ENCODE results near the gene LRRC30.

The LRRC30 gene

GRCh38 chr18:7234091-7234490 is 3.2 kb downstream of the LRRC30 start:
- no peak for ATAC-seq
- no peak for TF ChIP-seq SNAI2 (CRISPR knock-in tag; IDR thresholded peaks at IDR 0.05)
- no peak for TF ChIP-seq TCF4 (CRISPR knock-in tag; IDR thresholded peaks at IDR 0.05; ENCODE audit: borderline replicate concordance)
- TF ChIP-seq GLIS3 (CRISPR knock-in tag; IDR thresholded peaks at IDR 0.05), result no peak
- no peak for TF ChIP-seq TOX (CRISPR knock-in tag; IDR thresholded peaks at IDR 0.05; ENCODE audit: borderline replicate concordance)
- TF ChIP-seq PPARA (CRISPR knock-in tag; IDR thresholded peaks at IDR 0.05; ENCODE audit: borderline replicate concordance), result no peak
- TF ChIP-seq BACH2 (CRISPR knock-in tag; IDR thresholded peaks at IDR 0.05; ENCODE audit: borderline replicate concordance), result no peak
- no peak for TF ChIP-seq ZFP30 (CRISPR knock-in tag; IDR thresholded peaks at IDR 0.05)
- no peak for TF ChIP-seq ZNF565 (CRISPR knock-in tag; conservative IDR thresholded peaks at IDR 0.05; ENCODE audit: low read depth)
- no peak for TF ChIP-seq CREB5 (CRISPR knock-in tag; IDR thresholded peaks at IDR 0.05; ENCODE audit: low read depth)
- TF ChIP-seq RARB (CRISPR knock-in tag; IDR thresholded peaks at IDR 0.05), result no peak
- TF ChIP-seq, protein P1, sequence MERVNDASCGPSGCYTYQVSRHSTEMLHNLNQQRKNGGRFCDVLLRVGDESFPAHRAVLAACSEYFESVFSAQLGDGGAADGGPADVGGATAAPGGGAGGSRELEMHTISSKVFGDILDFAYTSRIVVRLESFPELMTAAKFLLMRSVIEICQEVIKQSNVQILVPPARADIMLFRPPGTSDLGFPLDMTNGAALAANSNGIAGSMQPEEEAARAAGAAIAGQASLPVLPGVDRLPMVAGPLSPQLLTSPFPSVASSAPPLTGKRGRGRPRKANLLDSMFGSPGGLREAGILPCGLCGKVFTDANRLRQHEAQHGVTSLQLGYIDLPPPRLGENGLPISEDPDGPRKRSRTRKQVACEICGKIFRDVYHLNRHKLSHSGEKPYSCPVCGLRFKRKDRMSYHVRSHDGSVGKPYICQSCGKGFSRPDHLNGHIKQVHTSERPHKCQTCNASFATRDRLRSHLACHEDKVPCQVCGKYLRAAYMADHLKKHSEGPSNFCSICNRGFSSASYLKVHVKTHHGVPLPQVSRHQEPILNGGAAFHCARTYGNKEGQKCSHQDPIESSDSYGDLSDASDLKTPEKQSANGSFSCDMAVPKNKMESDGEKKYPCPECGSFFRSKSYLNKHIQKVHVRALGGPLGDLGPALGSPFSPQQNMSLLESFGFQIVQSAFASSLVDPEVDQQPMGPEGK (CRISPR knock-in tag; IDR thresholded peaks at IDR 0.05; ENCODE audit: borderline replicate concordance), result no peak
- TF ChIP-seq, protein P2, sequence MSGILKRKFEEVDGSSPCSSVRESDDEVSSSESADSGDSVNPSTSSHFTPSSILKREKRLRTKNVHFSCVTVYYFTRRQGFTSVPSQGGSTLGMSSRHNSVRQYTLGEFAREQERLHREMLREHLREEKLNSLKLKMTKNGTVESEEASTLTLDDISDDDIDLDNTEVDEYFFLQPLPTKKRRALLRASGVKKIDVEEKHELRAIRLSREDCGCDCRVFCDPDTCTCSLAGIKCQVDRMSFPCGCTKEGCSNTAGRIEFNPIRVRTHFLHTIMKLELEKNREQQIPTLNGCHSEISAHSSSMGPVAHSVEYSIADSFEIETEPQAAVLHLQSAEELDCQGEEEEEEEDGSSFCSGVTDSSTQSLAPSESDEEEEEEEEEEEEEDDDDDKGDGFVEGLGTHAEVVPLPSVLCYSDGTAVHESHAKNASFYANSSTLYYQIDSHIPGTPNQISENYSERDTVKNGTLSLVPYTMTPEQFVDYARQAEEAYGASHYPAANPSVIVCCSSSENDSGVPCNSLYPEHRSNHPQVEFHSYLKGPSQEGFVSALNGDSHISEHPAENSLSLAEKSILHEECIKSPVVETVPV (CRISPR knock-in tag; IDR thresholded peaks at IDR 0.05), result no peak
- TF ChIP-seq ZNF70 (CRISPR knock-in tag; IDR thresholded peaks at IDR 0.05), result no peak
- TF ChIP-seq, protein P3, sequence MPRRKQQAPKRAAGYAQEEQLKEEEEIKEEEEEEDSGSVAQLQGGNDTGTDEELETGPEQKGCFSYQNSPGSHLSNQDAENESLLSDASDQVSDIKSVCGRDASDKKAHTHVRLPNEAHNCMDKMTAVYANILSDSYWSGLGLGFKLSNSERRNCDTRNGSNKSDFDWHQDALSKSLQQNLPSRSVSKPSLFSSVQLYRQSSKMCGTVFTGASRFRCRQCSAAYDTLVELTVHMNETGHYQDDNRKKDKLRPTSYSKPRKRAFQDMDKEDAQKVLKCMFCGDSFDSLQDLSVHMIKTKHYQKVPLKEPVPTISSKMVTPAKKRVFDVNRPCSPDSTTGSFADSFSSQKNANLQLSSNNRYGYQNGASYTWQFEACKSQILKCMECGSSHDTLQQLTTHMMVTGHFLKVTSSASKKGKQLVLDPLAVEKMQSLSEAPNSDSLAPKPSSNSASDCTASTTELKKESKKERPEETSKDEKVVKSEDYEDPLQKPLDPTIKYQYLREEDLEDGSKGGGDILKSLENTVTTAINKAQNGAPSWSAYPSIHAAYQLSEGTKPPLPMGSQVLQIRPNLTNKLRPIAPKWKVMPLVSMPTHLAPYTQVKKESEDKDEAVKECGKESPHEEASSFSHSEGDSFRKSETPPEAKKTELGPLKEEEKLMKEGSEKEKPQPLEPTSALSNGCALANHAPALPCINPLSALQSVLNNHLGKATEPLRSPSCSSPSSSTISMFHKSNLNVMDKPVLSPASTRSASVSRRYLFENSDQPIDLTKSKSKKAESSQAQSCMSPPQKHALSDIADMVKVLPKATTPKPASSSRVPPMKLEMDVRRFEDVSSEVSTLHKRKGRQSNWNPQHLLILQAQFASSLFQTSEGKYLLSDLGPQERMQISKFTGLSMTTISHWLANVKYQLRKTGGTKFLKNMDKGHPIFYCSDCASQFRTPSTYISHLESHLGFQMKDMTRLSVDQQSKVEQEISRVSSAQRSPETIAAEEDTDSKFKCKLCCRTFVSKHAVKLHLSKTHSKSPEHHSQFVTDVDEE (CRISPR knock-in tag; IDR thresholded peaks at IDR 0.05), result no peak
- no peak for TF ChIP-seq ISL1 (CRISPR knock-in tag; IDR thresholded peaks at IDR 0.05)
- TF ChIP-seq ZC3H10 (CRISPR knock-in tag; IDR thresholded peaks at IDR 0.05), result no peak
- no peak for TF ChIP-seq OSR1 (CRISPR knock-in tag; IDR thresholded peaks at IDR 0.05)

GRCh38 chr18:7234956-7235355 is 4.1 kb downstream of the LRRC30 start:
- TF ChIP-seq ZNF8 (CRISPR knock-in tag; IDR thresholded peaks at IDR 0.05) (no peak), PPARA (CRISPR knock-in tag; IDR thresholded peaks at IDR 0.05; ENCODE audit: borderline replicate concordance) (no peak), BACH2 (CRISPR knock-in tag; IDR thresholded peaks at IDR 0.05; ENCODE audit: borderline replicate concordance) (no peak), ZFP3 (CRISPR knock-in tag; IDR thresholded peaks at IDR 0.05) (no peak), SNAI2 (CRISPR knock-in tag; IDR thresholded peaks at IDR 0.05) (no peak), ESRRG (CRISPR knock-in tag; IDR thresholded peaks at IDR 0.05) (no peak), ARNTL (CRISPR knock-in tag; IDR thresholded peaks at IDR 0.05; ENCODE audit: borderline replicate concordance, low read depth) (no peak), TOX (CRISPR knock-in tag; IDR thresholded peaks at IDR 0.05; ENCODE audit: borderline replicate concordance) (no peak), ZC3H10 (CRISPR knock-in tag; IDR thresholded peaks at IDR 0.05) (no peak), ZFP30 (CRISPR knock-in tag; IDR thresholded peaks at IDR 0.05) (no peak), ZNF70 (CRISPR knock-in tag; IDR thresholded peaks at IDR 0.05) (no peak), CREB5 (CRISPR knock-in tag; IDR thresholded peaks at IDR 0.05; ENCODE audit: low read depth) (no peak)
- no peak for ATAC-seq

GRCh38 chr18:7236072-7236471 is 5.2 kb downstream of the LRRC30 start:
- no peak for TF ChIP-seq ZNF8 (CRISPR knock-in tag; IDR thresholded peaks at IDR 0.05)
- TF ChIP-seq ARNTL (CRISPR knock-in tag; IDR thresholded peaks at IDR 0.05; ENCODE audit: borderline replicate concordance, low read depth), result no peak
- no peak for TF ChIP-seq ZFP30 (CRISPR knock-in tag; IDR thresholded peaks at IDR 0.05)
- TF ChIP-seq CSDC2 (CRISPR knock-in tag; IDR thresholded peaks at IDR 0.05), result no peak
- no peak for TF ChIP-seq CREB5 (CRISPR knock-in tag; IDR thresholded peaks at IDR 0.05; ENCODE audit: low read depth)
- no peak for TF ChIP-seq ZFP3 (CRISPR knock-in tag; IDR thresholded peaks at IDR 0.05)
- no peak for TF ChIP-seq TOX (CRISPR knock-in tag; IDR thresholded peaks at IDR 0.05; ENCODE audit: borderline replicate concordance)
- TF ChIP-seq, protein P2 (CRISPR knock-in tag; IDR thresholded peaks at IDR 0.05), result no peak
- TF ChIP-seq GLIS3 (CRISPR knock-in tag; IDR thresholded peaks at IDR 0.05), result no peak
- no peak for TF ChIP-seq BACH2 (CRISPR knock-in tag; IDR thresholded peaks at IDR 0.05; ENCODE audit: borderline replicate concordance)
- TF ChIP-seq OSR1 (CRISPR knock-in tag; IDR thresholded peaks at IDR 0.05), result no peak
- no peak for TF ChIP-seq SNAI2 (CRISPR knock-in tag; IDR thresholded peaks at IDR 0.05)
- TF ChIP-seq, protein P1 (CRISPR knock-in tag; IDR thresholded peaks at IDR 0.05; ENCODE audit: borderline replicate concordance), result no peak
- no peak for TF ChIP-seq ESRRG (CRISPR knock-in tag; IDR thresholded peaks at IDR 0.05)
- no peak for TF ChIP-seq TCF4 (CRISPR knock-in tag; IDR thresholded peaks at IDR 0.05; ENCODE audit: borderline replicate concordance)
- ATAC-seq, result no peak
